Measurements from ENCODE around the gene SMIM28.

DNA sequence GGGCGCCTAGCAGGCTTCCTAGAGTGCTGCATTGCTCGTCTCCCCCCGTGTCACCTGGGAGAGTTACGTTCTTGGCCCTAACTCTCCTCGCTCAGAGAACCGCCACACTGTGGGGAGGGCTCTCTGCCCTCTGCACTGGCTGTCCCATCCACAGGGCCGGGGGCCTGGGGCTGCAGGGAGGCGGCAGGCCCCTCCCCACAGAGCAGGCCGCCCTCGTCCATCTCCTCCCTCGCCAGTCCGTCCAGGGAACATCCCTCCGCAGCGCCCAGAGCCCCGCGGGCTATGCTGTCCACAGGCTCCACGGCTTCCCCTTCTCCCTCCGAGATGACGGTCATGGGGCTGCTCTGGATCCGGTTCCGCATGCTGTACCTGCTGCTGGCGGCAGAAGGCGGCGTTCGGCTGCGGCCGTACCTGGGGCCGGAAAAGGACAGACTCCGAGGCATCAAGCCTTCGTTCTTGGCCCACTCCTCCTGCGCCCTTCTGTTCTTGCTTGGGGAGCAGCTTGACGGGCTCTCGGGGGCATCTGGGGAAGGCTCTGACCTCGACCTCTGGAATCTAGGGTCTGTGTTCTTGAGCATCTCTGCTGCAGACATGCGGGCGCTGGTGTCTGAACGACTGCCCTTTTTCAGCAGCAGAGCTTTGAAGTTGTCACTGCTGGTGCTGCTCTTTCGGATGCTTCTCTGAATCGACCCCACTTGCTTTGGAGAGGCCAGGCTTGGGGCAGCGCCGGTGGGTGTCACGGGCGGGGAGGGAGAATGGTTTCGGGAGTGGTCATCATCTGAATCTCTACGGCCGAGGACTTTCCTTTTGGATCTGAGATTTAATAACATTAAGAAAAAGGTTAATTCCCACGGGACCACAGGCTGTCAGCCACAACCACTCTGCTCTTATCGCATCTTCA, 46.5 kb downstream of the SMIM28 start:
- TF ChIP-seq, protein P1, sequence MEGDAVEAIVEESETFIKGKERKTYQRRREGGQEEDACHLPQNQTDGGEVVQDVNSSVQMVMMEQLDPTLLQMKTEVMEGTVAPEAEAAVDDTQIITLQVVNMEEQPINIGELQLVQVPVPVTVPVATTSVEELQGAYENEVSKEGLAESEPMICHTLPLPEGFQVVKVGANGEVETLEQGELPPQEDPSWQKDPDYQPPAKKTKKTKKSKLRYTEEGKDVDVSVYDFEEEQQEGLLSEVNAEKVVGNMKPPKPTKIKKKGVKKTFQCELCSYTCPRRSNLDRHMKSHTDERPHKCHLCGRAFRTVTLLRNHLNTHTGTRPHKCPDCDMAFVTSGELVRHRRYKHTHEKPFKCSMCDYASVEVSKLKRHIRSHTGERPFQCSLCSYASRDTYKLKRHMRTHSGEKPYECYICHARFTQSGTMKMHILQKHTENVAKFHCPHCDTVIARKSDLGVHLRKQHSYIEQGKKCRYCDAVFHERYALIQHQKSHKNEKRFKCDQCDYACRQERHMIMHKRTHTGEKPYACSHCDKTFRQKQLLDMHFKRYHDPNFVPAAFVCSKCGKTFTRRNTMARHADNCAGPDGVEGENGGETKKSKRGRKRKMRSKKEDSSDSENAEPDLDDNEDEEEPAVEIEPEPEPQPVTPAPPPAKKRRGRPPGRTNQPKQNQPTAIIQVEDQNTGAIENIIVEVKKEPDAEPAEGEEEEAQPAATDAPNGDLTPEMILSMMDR (conservative IDR thresholded peaks at IDR 0.05 in 1 of 2, IDR thresholded peaks at IDR 0.05 in 1 of 2; ENCODE audit: low read depth in 1 of 2, low read length in 2 of 2): no peak
- TF ChIP-seq EZH2 (IDR thresholded peaks at IDR 0.05; ENCODE audit: low read length, missing control alignments): no peak

All from fibroblast of lung (primary cell).